Adrenal gland (tissue), 5 donors: Measurements from ENCODE around the gene ARHGEF3.

Experiments used
- POLR2A ChIP-seq, 2 donors: fragments of 450-650 bp; IDR thresholded peaks; one replicate each; pipeline ENCODE4 v1.6.1; 2017; ENCODE audit warnings: antibody characterized with exemption in 2 of 2, mild to moderate bottlenecking in 2 of 2, moderate library complexity in 1 of 2
- TF ChIP-seq, protein P1 (sequence below), 6 experiments: fragments of 450-650 bp in 4 of 6; fragments of 200-600 bp in 2 of 6; sonication (generic) in 1 of 6; IDR thresholded peaks; 1 replicate in 5 of 6; 2 replicates in 1 of 6; pipeline versions ENCODE4 v1.5.1 to v1.8.0; 2016 to 2021; ENCODE audit warnings: antibody characterized with exemption in 6 of 6, mild to moderate bottlenecking in 2 of 6, moderate library complexity in 1 of 6
- donor health status: DM: no; HTN: no; CAD: no.

DNA sequence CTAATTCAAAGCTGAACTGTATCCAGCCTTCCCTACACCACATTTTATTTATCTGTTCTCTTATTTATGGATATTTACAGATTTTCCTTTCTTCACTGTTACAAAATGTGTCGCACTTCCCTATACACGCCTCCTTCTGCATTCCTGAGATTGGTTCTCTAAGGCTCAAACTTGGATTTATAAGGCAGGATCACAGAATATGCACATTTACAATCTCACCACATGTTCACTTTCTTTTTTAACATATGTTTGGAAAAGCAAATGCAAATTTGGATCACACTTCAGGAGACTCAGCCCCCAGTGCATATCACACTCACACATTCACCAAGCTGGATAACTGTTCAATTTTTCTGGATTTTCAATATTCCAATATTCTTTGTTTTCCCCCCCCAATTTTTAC, 31.8 kb upstream of the ARHGEF3 start:
- TF ChIP-seq, protein P1, sequence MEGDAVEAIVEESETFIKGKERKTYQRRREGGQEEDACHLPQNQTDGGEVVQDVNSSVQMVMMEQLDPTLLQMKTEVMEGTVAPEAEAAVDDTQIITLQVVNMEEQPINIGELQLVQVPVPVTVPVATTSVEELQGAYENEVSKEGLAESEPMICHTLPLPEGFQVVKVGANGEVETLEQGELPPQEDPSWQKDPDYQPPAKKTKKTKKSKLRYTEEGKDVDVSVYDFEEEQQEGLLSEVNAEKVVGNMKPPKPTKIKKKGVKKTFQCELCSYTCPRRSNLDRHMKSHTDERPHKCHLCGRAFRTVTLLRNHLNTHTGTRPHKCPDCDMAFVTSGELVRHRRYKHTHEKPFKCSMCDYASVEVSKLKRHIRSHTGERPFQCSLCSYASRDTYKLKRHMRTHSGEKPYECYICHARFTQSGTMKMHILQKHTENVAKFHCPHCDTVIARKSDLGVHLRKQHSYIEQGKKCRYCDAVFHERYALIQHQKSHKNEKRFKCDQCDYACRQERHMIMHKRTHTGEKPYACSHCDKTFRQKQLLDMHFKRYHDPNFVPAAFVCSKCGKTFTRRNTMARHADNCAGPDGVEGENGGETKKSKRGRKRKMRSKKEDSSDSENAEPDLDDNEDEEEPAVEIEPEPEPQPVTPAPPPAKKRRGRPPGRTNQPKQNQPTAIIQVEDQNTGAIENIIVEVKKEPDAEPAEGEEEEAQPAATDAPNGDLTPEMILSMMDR (IDR thresholded peaks at IDR 0.05): no peak
- TF ChIP-seq POLR2A (IDR thresholded peaks at IDR 0.05): no peak
